ENCODE data around the gene TRMU.

- TF ChIP-seq CEBPB (IDR thresholded peaks at IDR 0.05; ENCODE audit: low read depth, low read length) = no peak
- TF ChIP-seq CTCF (IDR thresholded peaks at IDR 0.05; ENCODE audit: control extremely low read depth in 1 of 3, insufficient read depth in 1 of 3, low read depth in 1 of 3, low read length in 3 of 3) = peak; percentile 91 to 95 (median 92)
- TF ChIP-seq EZH2 (IDR thresholded peaks at IDR 0.05; ENCODE audit: low read depth, low read length, severe bottlenecking) = no peak
- no peak for TF ChIP-seq RFX5 (IDR thresholded peaks at IDR 0.05; ENCODE audit: borderline replicate concordance, low read depth, low read length)
- TF ChIP-seq POLR2AphosphoS5 (IDR thresholded peaks at IDR 0.05; ENCODE audit: low read depth, low read length) = no peak
- TF ChIP-seq POLR2A (IDR thresholded peaks at IDR 0.05; ENCODE audit: control extremely low read depth in 1 of 2, low read depth in 2 of 2, low read length in 2 of 2) = no peak
These were observed 20.0 kb downstream of the TRMU start for GRCh38 chr22:46355369-46355995.
